GM12878 (cell line): ENCODE measurements around the gene CERK. TPM values are rescaled to one million over a fixed set of nuclear protein-coding genes. Genes with fewer than 3 reads are reported as not detected.

ENCODE experiments used
- ATAC-seq: fragments of 200-7000 bp; cut with Tn5 transposase; 3 replicates; pipeline ENCODE4 v1.9.1; 2020; ENCODE audit warnings: mild to moderate bottlenecking, moderate library complexity
- BruUV-seq: library from RNA; stranded (reverse); fragments of 400-500 nt; replicated peaks from 2 replicates; lab custom pipeline; 2021; lab: Mats Ljungman, UMichigan
- CTCF ChIA-PET: fragments of 300-600 bp; sonication (Branson Sonifier 250); formaldehyde crosslinking; extraction: SDS; loops from one replicate; lab custom pipeline; 2021; ENCODE audit warnings: inconsistent platforms; lab: Yijun Ruan, JAX
- POLR2A ChIA-PET: fragments of 350-600 bp; formaldehyde crosslinking; extraction: SDS; loops from one replicate; lab custom pipeline; 2021; ENCODE audit warnings: inconsistent platforms; lab: Charles Lee
- RAD21 ChIA-PET: fragments of 300-600 bp; sonication (Branson Sonifier 250); formaldehyde crosslinking; loops from one replicate; lab custom pipeline; 2023; ENCODE audit warnings: antibody characterized with exemption; ENCODE audit not compliant: unreplicated experiment; lab: Charles Lee
- SMC1A ChIA-PET: fragments of 300-600 bp; sonication (Branson Sonifier 250); formaldehyde crosslinking; loops from one replicate; lab custom pipeline; 2023; ENCODE audit not compliant: unreplicated experiment, uncharacterized antibody; lab: Charles Lee
- DNase-seq: peaks from one replicate; pipeline ENCODE4 v3.0.0-alpha.2; 2011; ENCODE audit warnings: low read depth, low spot score
- FAIRE-seq: peaks from 3 replicates; lab custom pipeline; 2011; peaks lifted over from hg19 to GRCh38; lab: Jason Lieb, UNC
- H2AFZ ChIP-seq: 2 replicates; pipeline ENCODE4 v1.6.0; 2011; ENCODE audit warnings: low read depth, low read length, control low read depth; ENCODE audit not compliant: control insufficient read depth
- H3K27ac ChIP-seq: 2 replicates; pipeline ENCODE4 v1.5.1; 2011; ENCODE audit warnings: control low read depth; ENCODE audit not compliant: control insufficient read depth, insufficient read depth
- H3K27me3 ChIP-seq, 2 experiments: replicated peaks in 1 of 2; 2 replicates each; pipeline versions ENCODE4 v1.6.0 to v1.6.1; 2011; ENCODE audit warnings: low read length in 1 of 2; ENCODE audit not compliant: control insufficient read depth in 2 of 2, insufficient read depth in 2 of 2
- H3K36me3 ChIP-seq, 2 experiments: 2 replicates each; pipeline ENCODE4 v1.5.1; 2011; ENCODE audit warnings: low read length in 1 of 2; ENCODE audit not compliant: control insufficient read depth in 2 of 2, insufficient read depth in 2 of 2
- H3K4me1 ChIP-seq: 2 replicates; pipeline ENCODE4 v1.6.1; 2011; ENCODE audit warnings: mild to moderate bottlenecking, low read length, moderate library complexity, mixed read lengths; ENCODE audit not compliant: control insufficient read depth, insufficient read depth
- H3K4me2 ChIP-seq: 2 replicates; pipeline ENCODE4 v1.6.0; 2011; ENCODE audit warnings: control low read depth; ENCODE audit not compliant: control insufficient read depth, insufficient read depth
- H3K4me3 ChIP-seq: fragments of 200-600 bp; sonication (generic); 2 replicates; pipeline ENCODE4 v1.5.1; 2016
- H3K79me2 ChIP-seq: 2 replicates; pipeline ENCODE4 v1.6.0; 2011; ENCODE audit warnings: low read length; ENCODE audit not compliant: control insufficient read depth, insufficient read depth
- H3K9ac ChIP-seq: 2 replicates; pipeline ENCODE4 v1.8.0; 2011; ENCODE audit warnings: low read length, control low read depth, mixed read lengths; ENCODE audit not compliant: control insufficient read depth, insufficient read depth
- H3K9me3 ChIP-seq: replicated peaks from 3 replicates; pipeline ENCODE4 v1.5.1; 2011; ENCODE audit warnings: mild to moderate bottlenecking, low read length; ENCODE audit not compliant: control insufficient read depth, insufficient read depth
- H4K20me1 ChIP-seq: 2 replicates; pipeline ENCODE4 v1.6.0; 2011; ENCODE audit not compliant: control insufficient read depth, insufficient read depth
- ATF7 ChIP-seq: fragments of 450-650 bp; IDR thresholded peaks from 2 replicates; pipeline ENCODE4 v1.6.1; 2016; ENCODE audit warnings: low read depth, mild to moderate bottlenecking
- BMI1 ChIP-seq: fragments of 450-650 bp; IDR thresholded peaks from 2 replicates; pipeline ENCODE4 v1.6.1; 2016; ENCODE audit warnings: mild to moderate bottlenecking, moderate library complexity, borderline replicate concordance
- EED ChIP-seq: sonication (generic); IDR thresholded peaks from 2 replicates; pipeline ENCODE4 v1.6.1; 2016; ENCODE audit warnings: antibody characterized with exemption, low read depth
- EZH2 ChIP-seq: IDR thresholded peaks from 2 replicates; pipeline ENCODE4 v1.6.1; 2012; ENCODE audit warnings: low read depth, mild to moderate bottlenecking, control low read depth, inconsistent platforms, low read length, borderline replicate concordance; ENCODE audit not compliant: control insufficient read depth
- HDGF ChIP-seq: fragments of 450-650 bp; IDR thresholded peaks from 2 replicates; pipeline ENCODE4 v1.6.1; 2016; ENCODE audit warnings: antibody characterized with exemption
- MTA3 ChIP-seq: IDR thresholded peaks from 2 replicates; pipeline ENCODE4 v1.6.1; 2012; ENCODE audit warnings: low read length, inconsistent platforms, borderline replicate concordance
- MYB ChIP-seq: fragments of 150-350 bp; IDR thresholded peaks from 2 replicates; pipeline ENCODE4 v1.6.1; 2014; ENCODE audit warnings: mild to moderate bottlenecking, low read depth, low read length, borderline replicate concordance
- NFIC ChIP-seq: IDR thresholded peaks from 2 replicates; pipeline ENCODE4 v1.6.1; 2012; ENCODE audit warnings: low read depth, mild to moderate bottlenecking, inconsistent platforms, low read length, moderate library complexity
- PKNOX1 ChIP-seq: fragments of 450-650 bp; IDR thresholded peaks from 2 replicates; pipeline ENCODE4 v1.6.1; 2016; ENCODE audit warnings: mild to moderate bottlenecking
- SIX5 ChIP-seq: IDR thresholded peaks from 2 replicates; pipeline ENCODE4 v1.6.1; 2011; ENCODE audit warnings: mild to moderate bottlenecking, low read depth, low read length, moderate library complexity; ENCODE audit not compliant: severe bottlenecking
- TCF12 ChIP-seq: IDR thresholded peaks from 2 replicates; pipeline ENCODE4 v1.6.1; 2011; ENCODE audit warnings: low read depth, mild to moderate bottlenecking, low read length
- TCF3 ChIP-seq: IDR thresholded peaks from 2 replicates; pipeline ENCODE4 v1.6.1; 2012; ENCODE audit warnings: low read depth, mild to moderate bottlenecking, low read length, borderline replicate concordance; ENCODE audit not compliant: insufficient read depth
- USF1 ChIP-seq: IDR thresholded peaks from 2 replicates; pipeline ENCODE4 v1.6.1; 2011; ENCODE audit warnings: borderline replicate concordance, low read depth, mild to moderate bottlenecking, moderate library complexity, mixed read lengths, low read length; ENCODE audit not compliant: insufficient read depth; ENCODE audit errors: extremely low read length
- ZBTB40 ChIP-seq: fragments of 450-650 bp; IDR thresholded peaks from 2 replicates; pipeline ENCODE4 v1.6.1; 2016; ENCODE audit warnings: mild to moderate bottlenecking, moderate library complexity, borderline replicate concordance
- WGBS: methylation state at CpG from one replicate; pipeline ENCODE4 v1.1.6; 2016; ENCODE audit warnings: low lambda C conversion rate; ENCODE audit not compliant: insufficient replicate concordance, insufficient coverage; ENCODE audit errors: missing lambda C conversion rate; 5-methylcytosine and 5-hydroxymethylcytosine counted together
- in situ Hi-C: fragments of 300-500 bp; cut with MboI; formaldehyde crosslinking; loops from 9 replicates; pipeline ENCODE4 v1.14.3; 2018; ENCODE audit warnings: mixed read lengths
- intact Hi-C: fragments of 100-400 bp; cut with micrococcal nuclease; formaldehyde crosslinking; loops from one replicate; pipeline ENCODE4 v1.14.2; 2022; ENCODE audit not compliant: unreplicated experiment
- polyA plus RNA-seq, 11 experiments: library from polyadenylated mRNA; depleted of rRNA in 4 of 11; unstranded in 6 of 11; stranded (reverse) in 5 of 11; fragments of >200 nt; fragmentation: Nextera tagmentation in 4 of 11; fragmentation: Illumina TruSeq in 1 of 11; extraction: Ambion mirVana in 4 of 11; extraction: Trizol in 1 of 11; gene quantifications; 1 replicate in 1 of 11; 2 replicates in 10 of 11; pipeline versions ENCODE4 v1.2.1 to v1.2.3, GENCODE V29; 2011 to 2016; ENCODE audit warnings: inconsistent platforms in 2 of 11, missing spikeins in 2 of 11, low read depth in 1 of 11
- total RNA-seq, 4 experiments: library from RNA; depleted of rRNA in 3 of 4; stranded (reverse); fragments of >200 nt in 3 of 4; fragmentation: Illumina TruSeq in 1 of 4; extraction: Trizol in 1 of 4; gene quantifications; 2 replicates each; pipeline versions ENCODE4 v1.2.1 to v1.2.3, GENCODE V29; 2013 to 2021

Gene CERK
- total and polyA plus RNA-seq, 10 of the 15 experiments (the other 5 are each of a cell fraction or from before 2014, with no cell fraction given): 4.0 to 41.1 (median 30.2) TPM

- no peak for TF ChIP-seq SIX5
- TF ChIP-seq MTA3: no peak
- peak; percentile 85 for TF ChIP-seq NFIC
- no peak; the same call in 1 of the 2 replicates for TF ChIP-seq ATF7
- TF ChIP-seq, all 136 proteins: peak for 40
These were observed 36.4 kb upstream of the CERK start (continued) for GRCh38 chr22:46774253-46774979.

GRCh38 chr22:46773076-46773475 lies 35.0 kb upstream of the CERK start:
- H3K4me2 ChIP-seq: peak overlapping the region; percentile 75
- POLR2A ChIA-PET: interaction anchor here (1.3 to 5.2 kb wide), 3 partner anchors 9 to 209 kb away, joined by 5 to 56 read pairs (median 8); partner anchors contain the start of gene TBC1D22A
- ATAC-seq (no peak), DNase-seq (no peak), FAIRE-seq (no peak)
- peaks cover 74% of the 10 kb centered on the region for H3K4me1 ChIP-seq
- WGBS: 3% methylated on average over 10 of the region's 10 CpGs
- H3K27ac ChIP-seq: peak overlapping the region; percentile 94
- no peaks in the 10 kb centered on the region for H3K27me3 ChIP-seq
- H3K4me3 ChIP-seq: peak overlapping the region; percentile 73
- H3K36me3 ChIP-seq: peaks cover 1 to 3% of the 10 kb centered on the region in 2 experiments; a peak in 1 of 4 replicates
- H4K20me1 ChIP-seq: peaks cover 3% of the 10 kb centered on the region; the same call in 1 of the 2 replicates
- TF ChIP-seq EZH2 (no peak), USF1 (no peak), TCF12 (peak; percentile 74), HDGF (0 out of 2 replicates have a peak, but pooled peaks have one; percentile 47), PKNOX1 (peak; percentile 45), ZBTB40 (0 out of 2 replicates have a peak, but pooled peaks have one; percentile 8), EED (no peak), BMI1 (no peak), MYB (no peak), TCF3 (peak; percentile 70; the same call in 1 of the 2 replicates)
- SMC1A ChIA-PET: interaction anchor here (1.0 to 5.9 kb wide), 5 partner anchors 11 to 210 kb away, joined by 4 to 72 read pairs (median 8); partner anchors contain the start of gene TBC1D22A
- peak overlapping the region; percentile 61 for H3K9ac ChIP-seq
- RAD21 ChIA-PET: interaction anchor here (1.0 to 3.8 kb wide), 4 partner anchors 9 to 30 kb away, joined by 3 to 82 read pairs (median 28); partner anchors contain the start of gene TBC1D22A
- in situ Hi-C loops: loop anchor here (25.0 kb wide), 1 partner anchor 1314 kb away; no protein-coding TSS in a partner anchor
- H2AFZ ChIP-seq: no peak overlapping the region
- intact Hi-C loops: loop anchor here (10.0 kb wide), 1 partner anchor 178 kb away; no protein-coding TSS in a partner anchor
- CTCF ChIA-PET: interaction anchor here (1.6 to 8.2 kb wide), 4 partner anchors 12 to 211 kb away, joined by 3 to 117 read pairs (median 30); partner anchors contain the start of gene TBC1D22A
- peaks cover 72% of the 10 kb centered on the region for H3K79me2 ChIP-seq
- no peaks in the 10 kb centered on the region for H3K9me3 ChIP-seq
- no TSS peak for BruUV-seq
